SK-N-SH (cell line): ENCODE measurements around the gene ST6GALNAC5. TPM values are rescaled to one million over a fixed set of nuclear protein-coding genes. Genes with fewer than 3 reads are reported as not detected.

Source experiments
- CTCF ChIA-PET: fragments of 300-600, 350-600 bp; formaldehyde crosslinking; extraction: SDS; loops from one replicate; lab custom pipeline; 2021; lab: Yijun Ruan, JAX
- POLR2A ChIA-PET: fragments of 350-600 bp; sonication (Branson Sonifier 250); formaldehyde crosslinking; extraction: SDS; loops from one replicate; lab custom pipeline; 2020; ENCODE audit warnings: antibody characterized with exemption, inconsistent platforms; lab: Yijun Ruan, JAX
- DNase-seq: peaks from one replicate; pipeline ENCODE4 v3.0.0; 2012
- H2AFZ ChIP-seq: fragments of 200-600 bp; sonication (generic); 2 replicates; pipeline ENCODE4 v1.8.1; 2016; ENCODE audit warnings: antibody characterized with exemption, mild to moderate bottlenecking, low read depth
- H3F3A ChIP-seq: fragments of 200-600 bp; sonication (generic); replicated peaks from 2 replicates; pipeline ENCODE3; 2016; ENCODE audit warnings: antibody characterized with exemption, mild to moderate bottlenecking; ENCODE audit not compliant: insufficient read depth
- H3K27ac ChIP-seq, 2 experiments: fragments of 200-500 bp in 1 of 2; fragments of 200-600 bp in 1 of 2; sonication (Bioruptor generic) in 1 of 2; sonication (generic), shearing (Covaris generic) in 1 of 2; 2 replicates each; pipeline versions ENCODE4 v1.5.1 to v1.6.1; 2014 to 2016; ENCODE audit warnings: low read depth in 2 of 2, inconsistent platforms in 1 of 2, low read length in 1 of 2, mild to moderate bottlenecking in 1 of 2, mixed read lengths in 1 of 2
- H3K27me3 ChIP-seq: fragments of 200-600 bp; sonication (generic), shearing (Covaris generic); 2 replicates; pipeline ENCODE4 v1.6.1; 2016; ENCODE audit warnings: mixed run types; ENCODE audit not compliant: insufficient read depth
- H3K36me3 ChIP-seq, 2 experiments: fragments of 200-500 bp in 1 of 2; fragments of 200-600 bp in 1 of 2; sonication (Bioruptor generic) in 1 of 2; sonication (generic) in 1 of 2; replicated peaks in 1 of 2; 2 replicates each; pipeline versions ENCODE3 to v1.5.1; 2014 to 2016; ENCODE audit warnings: low read length in 1 of 2, mild to moderate bottlenecking in 1 of 2; ENCODE audit not compliant: insufficient read depth in 2 of 2, control insufficient read depth in 1 of 2
- H3K4me1 ChIP-seq, 2 experiments: fragments of 200-500 bp in 1 of 2; fragments of 200-600 bp in 1 of 2; sonication (Bioruptor generic) in 1 of 2; sonication (generic), shearing (Covaris generic) in 1 of 2; 2 replicates each; pipeline versions ENCODE4 v1.5.1 to v1.6.1; 2014 to 2016; ENCODE audit warnings: low read depth in 1 of 2, low read length in 1 of 2, mixed run types in 1 of 2; ENCODE audit not compliant: insufficient read depth in 2 of 2, control insufficient read depth in 1 of 2
- H3K4me2 ChIP-seq: fragments of 200-600 bp; sonication (generic), shearing (Covaris generic); 2 replicates; pipeline ENCODE4 v1.6.1; 2017; ENCODE audit warnings: mixed run types
- H3K4me3 ChIP-seq, 2 experiments: fragments of 200-500 bp in 1 of 2; fragments of 200-600 bp in 1 of 2; sonication (Bioruptor generic) in 1 of 2; sonication (generic), shearing (Covaris generic) in 1 of 2; 2 replicates each; pipeline versions ENCODE4 v1.5.1 to v1.8.1; 2014 to 2016; ENCODE audit warnings: low read depth in 2 of 2, inconsistent platforms in 1 of 2, low read length in 1 of 2, mild to moderate bottlenecking in 1 of 2, mixed read lengths in 1 of 2, moderate library complexity in 1 of 2
- H3K79me2 ChIP-seq: fragments of 200-600 bp; sonication (generic); 2 replicates; pipeline ENCODE4 v1.8.1; 2017; ENCODE audit warnings: mild to moderate bottlenecking; ENCODE audit not compliant: insufficient read depth
- H3K9ac ChIP-seq: fragments of 200-600 bp; sonication (generic); 2 replicates; pipeline ENCODE4 v1.6.1; 2017; ENCODE audit warnings: mixed run types
- H3K9me2 ChIP-seq: fragments of 200-600 bp; sonication (generic); 2 replicates; pipeline ENCODE4 v1.6.1; 2017; ENCODE audit warnings: mixed run types
- H3K9me3 ChIP-seq: fragments of 200-600 bp; sonication (generic); 2 replicates; pipeline ENCODE4 v1.6.1; 2017; ENCODE audit warnings: mixed run types, mild to moderate bottlenecking, moderate library complexity
- H4K20me1 ChIP-seq: fragments of 200-600 bp; sonication (generic); 2 replicates; pipeline ENCODE4 v1.6.1; 2017; ENCODE audit warnings: mild to moderate bottlenecking, mixed run types; ENCODE audit not compliant: insufficient read depth
- CHD2 ChIP-seq: fragments of 150-350 bp; IDR thresholded peaks from 2 replicates; pipeline ENCODE4 v1.6.1; 2018; ENCODE audit warnings: low read length; ENCODE audit not compliant: partially characterized antibody
- EP300 ChIP-seq, 2 experiments: IDR thresholded peaks; 2 replicates each; pipeline versions ENCODE4 v1.4.0 to v1.6.1; 2012; ENCODE audit warnings: borderline replicate concordance in 1 of 2, low read depth in 1 of 2, low read length in 1 of 2
- FOXJ3 ChIP-seq: sonication (generic); formaldehyde crosslinking; IDR thresholded peaks from 2 replicates; pipeline ENCODE4 v1.5.1; 2020; ENCODE audit warnings: mild to moderate bottlenecking, missing genetic modification reagents
- GABPA ChIP-seq: IDR thresholded peaks from 2 replicates; pipeline ENCODE4 v1.4.0; 2012; ENCODE audit warnings: low read depth, mild to moderate bottlenecking
- JUND ChIP-seq: IDR thresholded peaks from 2 replicates; pipeline ENCODE4 v1.4.0; 2012
- MEF2A ChIP-seq: IDR thresholded peaks from 2 replicates; pipeline ENCODE4 v1.4.0; 2012; ENCODE audit warnings: low read depth, borderline replicate concordance
- NFIC ChIP-seq: IDR thresholded peaks from 2 replicates; pipeline ENCODE4 v1.4.0; 2012; ENCODE audit warnings: borderline replicate concordance
- NRF1 ChIP-seq: IDR thresholded peaks from 2 replicates; pipeline ENCODE4 v1.6.1; 2012; ENCODE audit warnings: low read depth, mild to moderate bottlenecking, low read length
- POLR2AphosphoS5 ChIP-seq: IDR thresholded peaks from 2 replicates; pipeline ENCODE4 v1.6.1; 2012; ENCODE audit warnings: low read depth, low read length
- RAD21 ChIP-seq: IDR thresholded peaks from 2 replicates; pipeline ENCODE4 v1.6.1; 2012; ENCODE audit warnings: mild to moderate bottlenecking, low read length
- RCOR1 ChIP-seq: fragments of 150-350 bp; IDR thresholded peaks from 2 replicates; pipeline ENCODE4 v1.6.1; 2017; ENCODE audit warnings: antibody characterized with exemption, low read length
- RXRA ChIP-seq: IDR thresholded peaks from 2 replicates; pipeline ENCODE4 v1.4.0; 2012; ENCODE audit warnings: low read depth, mild to moderate bottlenecking, borderline replicate concordance
- SMC3 ChIP-seq: IDR thresholded peaks from 2 replicates; pipeline ENCODE4 v1.6.1; 2012; ENCODE audit warnings: low read depth, low read length, improper control_type of control experiment
- WGBS: methylation state at CpG from one replicate; pipeline ENCODE4 v1.1.6; 2017; ENCODE audit warnings: low lambda C conversion rate; 5-methylcytosine and 5-hydroxymethylcytosine counted together
- polyA plus RNA-seq, 3 experiments: library from polyadenylated mRNA; depleted of rRNA; stranded (reverse); fragments of >200 nt; gene quantifications; 2 replicates each; pipeline ENCODE4 v1.2.3, GENCODE V29; 2012
- TF ChIP-seq, protein P1 (sequence below): fragments of 150-350 bp; IDR thresholded peaks from 2 replicates; pipeline ENCODE4 v1.6.1; 2016; ENCODE audit warnings: mild to moderate bottlenecking, low read depth, low read length
- TF ChIP-seq, protein P2 (sequence below): fragments of 200-600 bp; sonication (generic); IDR thresholded peaks from 2 replicates; pipeline ENCODE4 v1.6.1; 2017; ENCODE audit warnings: antibody characterized with exemption, mild to moderate bottlenecking, moderate library complexity
- TF ChIP-seq, protein P3 (sequence below): IDR thresholded peaks from 2 replicates; pipeline ENCODE4 v1.4.0; 2012; ENCODE audit warnings: low read depth
- TF ChIP-seq, protein P4 (sequence below): fragments of 150-350 bp; IDR thresholded peaks from 2 replicates; pipeline ENCODE4 v1.6.1; 2017; ENCODE audit warnings: antibody characterized with exemption, low read length, low read depth, borderline replicate concordance

Gene ST6GALNAC5
- polyA plus RNA-seq, 1 of the 3 experiments (the other 2 are of a cell fraction) = 10.6 TPM

DNA sequence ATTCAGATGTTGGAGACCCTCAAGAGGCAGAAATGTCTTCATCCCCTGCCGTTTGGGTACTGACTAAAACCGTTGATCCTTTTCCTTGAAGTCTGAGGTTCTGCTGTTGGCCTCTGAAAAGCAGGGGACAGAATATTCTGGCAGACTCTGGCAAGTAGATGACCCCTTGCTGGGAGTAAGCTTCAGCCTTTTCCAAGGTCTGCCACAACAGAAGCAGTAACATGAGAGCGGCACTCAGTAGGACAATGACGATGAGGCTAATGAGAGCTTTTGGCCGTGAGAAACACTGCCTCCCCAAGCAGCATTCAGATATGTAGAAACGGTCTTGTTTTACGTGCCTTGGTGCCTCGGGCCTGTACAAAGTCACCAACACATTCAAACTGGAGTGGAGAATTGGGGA lies 143.7 kb downstream of the ST6GALNAC5 start:
- Histone ChIP-seq H3K4me1 (no peaks in the 10 kb centered on the region; a peak in 1 of 4 replicates), H3K27ac (no peak overlapping the region), H3K4me3 (no peak overlapping the region), H3K79me2 (no peaks in the 10 kb centered on the region), H3K9me2 (no peaks in the 10 kb centered on the region), H2AFZ (no peak overlapping the region), H3K4me2 (no peak overlapping the region), H3K36me3 (no peaks in the 10 kb centered on the region), H3F3A (no peaks in the 10 kb centered on the region), H3K9ac (no peak overlapping the region), H4K20me1 (no peaks in the 10 kb centered on the region), H3K9me3 (no peaks in the 10 kb centered on the region), H3K27me3 (no peaks in the 10 kb centered on the region)
- TF ChIP-seq, protein P1, sequence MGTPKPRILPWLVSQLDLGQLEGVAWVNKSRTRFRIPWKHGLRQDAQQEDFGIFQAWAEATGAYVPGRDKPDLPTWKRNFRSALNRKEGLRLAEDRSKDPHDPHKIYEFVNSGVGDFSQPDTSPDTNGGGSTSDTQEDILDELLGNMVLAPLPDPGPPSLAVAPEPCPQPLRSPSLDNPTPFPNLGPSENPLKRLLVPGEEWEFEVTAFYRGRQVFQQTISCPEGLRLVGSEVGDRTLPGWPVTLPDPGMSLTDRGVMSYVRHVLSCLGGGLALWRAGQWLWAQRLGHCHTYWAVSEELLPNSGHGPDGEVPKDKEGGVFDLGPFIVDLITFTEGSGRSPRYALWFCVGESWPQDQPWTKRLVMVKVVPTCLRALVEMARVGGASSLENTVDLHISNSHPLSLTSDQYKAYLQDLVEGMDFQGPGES = no peak
- TF ChIP-seq EP300 (IDR thresholded peaks at IDR 0.05; ENCODE audit: borderline replicate concordance in 1 of 2, low read depth in 1 of 2, low read length in 1 of 2) = no peak
- no peak for TF ChIP-seq JUND
- no peak for TF ChIP-seq POLR2AphosphoS5
- no peak for TF ChIP-seq RAD21
- TF ChIP-seq MEF2A = no peak
- TF ChIP-seq CHD2 = no peak
- TF ChIP-seq GABPA = no peak
- 92% methylated on average over 8 of the region's 8 CpGs for WGBS
- no peak for DNase-seq
- CTCF ChIA-PET = no interaction called here
- POLR2A ChIA-PET = no interaction called here

DNA sequence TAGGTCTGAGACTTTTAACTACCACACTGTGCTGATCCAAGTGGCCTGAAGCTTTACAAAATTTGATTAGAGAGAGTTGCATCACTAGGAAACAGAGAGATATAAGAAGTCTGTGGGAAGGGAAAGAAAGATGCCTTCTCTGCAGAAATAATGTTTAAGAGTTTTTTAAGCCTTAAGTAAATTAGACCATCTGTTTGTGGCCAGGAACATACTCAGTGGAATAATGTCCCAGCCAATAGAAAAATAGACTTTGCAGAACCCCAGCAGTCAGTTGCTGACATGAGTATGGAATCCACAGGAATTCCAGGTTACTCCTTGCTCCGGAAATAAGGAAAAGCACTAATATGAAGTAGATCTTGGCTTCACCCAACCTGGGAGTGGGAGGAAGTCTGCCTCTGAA lies 144.8 kb downstream of the ST6GALNAC5 start:
- Histone ChIP-seq H3K4me1 (peaks cover 0 to 3% of the 10 kb centered on the region in 2 experiments; a peak in 1 of 4 replicates), H3K4me3 (no peak overlapping the region), H3K36me3 (no peaks in the 10 kb centered on the region), H4K20me1 (no peaks in the 10 kb centered on the region), H3F3A (no peaks in the 10 kb centered on the region), H3K9me3 (no peaks in the 10 kb centered on the region), H3K27me3 (no peaks in the 10 kb centered on the region), H3K4me2 (no peak overlapping the region), H3K9me2 (no peaks in the 10 kb centered on the region), H2AFZ (no peak overlapping the region), H3K9ac (no peak overlapping the region), H3K79me2 (no peaks in the 10 kb centered on the region), H3K27ac (no peak overlapping the region)
- POLR2A ChIA-PET = no interaction called here
- WGBS = 78% methylated on average over 1 of the region's 1 CpG
- TF ChIP-seq, protein P2, sequence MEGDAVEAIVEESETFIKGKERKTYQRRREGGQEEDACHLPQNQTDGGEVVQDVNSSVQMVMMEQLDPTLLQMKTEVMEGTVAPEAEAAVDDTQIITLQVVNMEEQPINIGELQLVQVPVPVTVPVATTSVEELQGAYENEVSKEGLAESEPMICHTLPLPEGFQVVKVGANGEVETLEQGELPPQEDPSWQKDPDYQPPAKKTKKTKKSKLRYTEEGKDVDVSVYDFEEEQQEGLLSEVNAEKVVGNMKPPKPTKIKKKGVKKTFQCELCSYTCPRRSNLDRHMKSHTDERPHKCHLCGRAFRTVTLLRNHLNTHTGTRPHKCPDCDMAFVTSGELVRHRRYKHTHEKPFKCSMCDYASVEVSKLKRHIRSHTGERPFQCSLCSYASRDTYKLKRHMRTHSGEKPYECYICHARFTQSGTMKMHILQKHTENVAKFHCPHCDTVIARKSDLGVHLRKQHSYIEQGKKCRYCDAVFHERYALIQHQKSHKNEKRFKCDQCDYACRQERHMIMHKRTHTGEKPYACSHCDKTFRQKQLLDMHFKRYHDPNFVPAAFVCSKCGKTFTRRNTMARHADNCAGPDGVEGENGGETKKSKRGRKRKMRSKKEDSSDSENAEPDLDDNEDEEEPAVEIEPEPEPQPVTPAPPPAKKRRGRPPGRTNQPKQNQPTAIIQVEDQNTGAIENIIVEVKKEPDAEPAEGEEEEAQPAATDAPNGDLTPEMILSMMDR = no peak
- no peak for TF ChIP-seq RAD21
- TF ChIP-seq NFIC = no peak
- TF ChIP-seq, protein P1 = no peak
- TF ChIP-seq EP300 (IDR thresholded peaks at IDR 0.05; ENCODE audit: borderline replicate concordance in 1 of 2, low read depth in 1 of 2, low read length in 1 of 2) = no peak
- no peak for TF ChIP-seq SMC3
- no peak for TF ChIP-seq MEF2A
- no peak for TF ChIP-seq GABPA
- TF ChIP-seq, protein P3, sequence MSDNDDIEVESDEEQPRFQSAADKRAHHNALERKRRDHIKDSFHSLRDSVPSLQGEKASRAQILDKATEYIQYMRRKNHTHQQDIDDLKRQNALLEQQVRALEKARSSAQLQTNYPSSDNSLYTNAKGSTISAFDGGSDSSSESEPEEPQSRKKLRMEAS = no peak
- TF ChIP-seq RCOR1 = no peak
- no peak for TF ChIP-seq RXRA
- TF ChIP-seq FOXJ3 = no peak
- no peak for TF ChIP-seq NRF1
- TF ChIP-seq, protein P4, sequence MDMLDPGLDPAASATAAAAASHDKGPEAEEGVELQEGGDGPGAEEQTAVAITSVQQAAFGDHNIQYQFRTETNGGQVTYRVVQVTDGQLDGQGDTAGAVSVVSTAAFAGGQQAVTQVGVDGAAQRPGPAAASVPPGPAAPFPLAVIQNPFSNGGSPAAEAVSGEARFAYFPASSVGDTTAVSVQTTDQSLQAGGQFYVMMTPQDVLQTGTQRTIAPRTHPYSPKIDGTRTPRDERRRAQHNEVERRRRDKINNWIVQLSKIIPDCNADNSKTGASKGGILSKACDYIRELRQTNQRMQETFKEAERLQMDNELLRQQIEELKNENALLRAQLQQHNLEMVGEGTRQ = no peak
- no peak for TF ChIP-seq CHD2
- CTCF ChIA-PET = no interaction called here
- no peak for DNase-seq
